HG03432 (cell line): Measurements from ENCODE around the gene DNAJC13.

Experiments used
- ATAC-seq: cut with Tn5 transposase; IDR thresholded peaks from one replicate; pipeline ENCODE4 v1.9.1; 2021; ENCODE audit warnings: mild to moderate bottlenecking, moderate library complexity; ENCODE audit not compliant: unreplicated experiment

The DNAJC13 gene

GRCh38 chr3:132405609-132406299 lies 11.5 kb upstream of the DNAJC13 start:
- peak; percentile 53 for ATAC-seq

- ATAC-seq: no peak
Observed at GRCh38 chr3:132406587-132406986, 10.7 kb upstream of the DNAJC13 start.

GRCh38 chr3:132407025-132407424 lies 10.3 kb upstream of the DNAJC13 start:
- ATAC-seq: no peak

- ATAC-seq: no peak
Observed at GRCh38 chr3:132414841-132415240, 2.5 kb upstream of the DNAJC13 start.

- no peak for ATAC-seq
Observed at GRCh38 chr3:132416161-132416560, 1.1 kb upstream of the DNAJC13 start.

- peak; percentile 62 for ATAC-seq
Observed at GRCh38 chr3:132417695-132418411, 551 bp downstream of the DNAJC13 start.

- no peak for ATAC-seq
Observed at GRCh38 chr3:132418916-132419315, 1.6 kb downstream of the DNAJC13 start.

GRCh38 chr3:132421832-132422231 lies 4.5 kb downstream of the DNAJC13 start:
- ATAC-seq: no peak

GRCh38 chr3:132422531-132422930 lies 5.2 kb downstream of the DNAJC13 start:
- no peak for ATAC-seq

GRCh38 chr3:132432639-132433038 lies 15.3 kb downstream of the DNAJC13 start:
- no peak for ATAC-seq

- no peak for ATAC-seq
Observed at GRCh38 chr3:132433121-132433520, 15.8 kb downstream of the DNAJC13 start.

GRCh38 chr3:132435224-132435910 lies 18.1 kb downstream of the DNAJC13 start:
- ATAC-seq: no peak

- ATAC-seq: no peak
Observed at GRCh38 chr3:132435911-132436425, 18.7 kb downstream of the DNAJC13 start.

- no peak for ATAC-seq
Observed at GRCh38 chr3:132443421-132443820, 26.1 kb downstream of the DNAJC13 start.

GRCh38 chr3:132444383-132444782 lies 27.1 kb downstream of the DNAJC13 start:
- no peak for ATAC-seq

- no peak for ATAC-seq
Observed at GRCh38 chr3:132445817-132446216, 28.5 kb downstream of the DNAJC13 start.

GRCh38 chr3:132448216-132448961 lies 31.1 kb downstream of the DNAJC13 start:
- ATAC-seq: no peak

- no peak for ATAC-seq
Observed at GRCh38 chr3:132456136-132456535, 38.8 kb downstream of the DNAJC13 start.

- ATAC-seq: no peak
Observed at GRCh38 chr3:132456571-132456970, 39.3 kb downstream of the DNAJC13 start.

GRCh38 chr3:132457286-132457685 lies 40.0 kb downstream of the DNAJC13 start:
- no peak for ATAC-seq

GRCh38 chr3:132459551-132459950 lies 42.2 kb downstream of the DNAJC13 start:
- no peak for ATAC-seq
